Tibial artery (tissue), 4 donors: ENCODE measurements around the gene BTRC.
"Not testable (repeated sequence)": the region's sequence is repeated elsewhere in the genome, so short reads cannot be mapped to it uniquely, and the experiment has no call there.

Experiments used
- DNase-seq, 2 donors: peaks; one replicate each; pipeline ENCODE4 v3.0.0-alpha.2; 2019
- H3K27ac ChIP-seq, 2 donors: fragments of 200-600 bp; sonication (generic) in 1 of 2; 1 replicate in 1 of 2; 2 replicates in 1 of 2; pipeline ENCODE4 v1.5.1; 2018 to 2019; ENCODE audit warnings: mild to moderate bottlenecking in 1 of 2
- H3K27me3 ChIP-seq, 2 donors: fragments of 200-600 bp; sonication (generic) in 1 of 2; one replicate each; pipeline versions ENCODE4 v1.5.1 to v1.6.0; 2016 to 2019
- H3K36me3 ChIP-seq, 3 donors: fragments of 200-600 bp; sonication (generic) in 2 of 3; one replicate each; pipeline ENCODE4 v1.5.1; 2016 to 2019; ENCODE audit warnings: mild to moderate bottlenecking in 2 of 3
- H3K4me1 ChIP-seq, 4 donors: fragments of 200-600 bp; sonication (generic) in 2 of 4; 1 replicate in 3 of 4; 2 replicates in 1 of 4; pipeline ENCODE4 v1.5.1; 2016 to 2019
- H3K4me3 ChIP-seq, 2 donors: fragments of 200-600 bp; sonication (generic) in 1 of 2; 1 replicate in 1 of 2; 2 replicates in 1 of 2; pipeline ENCODE4 v1.5.1; 2018 to 2019; ENCODE audit warnings: mild to moderate bottlenecking in 2 of 2
- H3K9me3 ChIP-seq, 3 donors: fragments of 200-600 bp; sonication (generic) in 1 of 3; one replicate each; pipeline ENCODE4 v1.5.1; 2016 to 2019
- intact Hi-C: fragments of 100-400 bp; cut with DNase I; formaldehyde crosslinking; loops from one replicate; pipeline ENCODE4 v1.15.0; 2023; ENCODE audit warnings: low total_unique reads
- TF ChIP-seq, protein P1 (sequence below), 2 experiments: fragments of 200-600 bp in 1 of 2; fragments of 450-650 bp in 1 of 2; IDR thresholded peaks; one replicate each; pipeline ENCODE4 v1.5.1; 2017 to 2019; ENCODE audit warnings: antibody characterized with exemption in 2 of 2, mild to moderate bottlenecking in 1 of 2, moderate library complexity in 1 of 2

BTRC gene

DNA sequence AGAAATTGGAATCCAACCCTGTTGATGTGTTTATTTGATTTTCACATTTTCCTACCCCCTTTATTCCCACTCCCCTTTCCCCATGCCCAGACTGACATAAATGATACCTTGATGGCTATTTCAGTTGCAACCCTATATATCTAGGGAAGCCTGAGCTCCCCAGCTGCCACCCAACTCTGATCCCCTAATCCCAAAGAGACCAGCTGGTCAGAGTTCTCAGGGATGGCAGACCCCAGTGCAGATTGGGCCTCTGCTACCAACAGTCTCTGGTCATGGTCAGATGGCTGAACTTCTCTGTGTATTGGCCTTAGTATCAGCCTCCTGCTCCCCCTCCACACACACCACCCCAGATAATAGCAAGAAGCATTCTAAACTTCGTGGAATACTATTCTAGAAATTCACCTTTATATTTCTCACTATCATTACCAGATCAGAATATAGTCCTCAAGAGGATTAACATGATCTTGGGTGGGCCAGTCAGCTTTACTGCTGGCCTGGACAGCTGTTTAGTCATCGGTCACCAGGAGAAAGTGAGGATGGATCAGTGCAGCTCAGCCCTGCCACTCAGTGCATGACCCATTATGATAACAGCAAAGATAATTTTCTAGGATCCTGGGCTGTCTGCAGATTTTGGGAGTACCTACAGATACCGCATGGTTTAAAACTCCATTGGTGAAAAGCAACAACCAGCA, 24.5 kb upstream of the BTRC start:
- intact Hi-C loops = no loop called here

DNA sequence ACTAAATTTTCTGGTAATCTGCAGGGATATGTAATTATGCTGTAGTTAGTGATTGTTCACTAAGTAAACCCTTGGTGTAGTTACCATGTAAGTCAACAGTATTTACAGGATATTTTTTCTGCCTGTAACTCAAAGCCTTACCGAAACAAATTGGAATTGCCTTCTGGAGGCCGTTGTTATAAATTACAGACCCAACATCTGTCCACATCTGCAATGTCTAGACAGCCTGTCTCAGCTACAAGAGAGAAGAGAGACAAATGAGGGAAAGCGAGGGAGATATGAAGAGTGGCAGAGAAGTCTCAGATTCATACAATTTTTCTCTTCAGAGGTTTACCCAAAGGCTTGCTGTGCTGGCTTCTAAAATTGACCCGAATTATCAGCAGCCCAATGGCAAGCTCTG, 23.7 kb upstream of the BTRC start:
- no peak overlapping the region for H3K4me3 ChIP-seq
- H3K27ac ChIP-seq = no peak overlapping the region
- H3K36me3 ChIP-seq = no peaks in the 10 kb centered on the region
- no peak for DNase-seq
- TF ChIP-seq, protein P1, sequence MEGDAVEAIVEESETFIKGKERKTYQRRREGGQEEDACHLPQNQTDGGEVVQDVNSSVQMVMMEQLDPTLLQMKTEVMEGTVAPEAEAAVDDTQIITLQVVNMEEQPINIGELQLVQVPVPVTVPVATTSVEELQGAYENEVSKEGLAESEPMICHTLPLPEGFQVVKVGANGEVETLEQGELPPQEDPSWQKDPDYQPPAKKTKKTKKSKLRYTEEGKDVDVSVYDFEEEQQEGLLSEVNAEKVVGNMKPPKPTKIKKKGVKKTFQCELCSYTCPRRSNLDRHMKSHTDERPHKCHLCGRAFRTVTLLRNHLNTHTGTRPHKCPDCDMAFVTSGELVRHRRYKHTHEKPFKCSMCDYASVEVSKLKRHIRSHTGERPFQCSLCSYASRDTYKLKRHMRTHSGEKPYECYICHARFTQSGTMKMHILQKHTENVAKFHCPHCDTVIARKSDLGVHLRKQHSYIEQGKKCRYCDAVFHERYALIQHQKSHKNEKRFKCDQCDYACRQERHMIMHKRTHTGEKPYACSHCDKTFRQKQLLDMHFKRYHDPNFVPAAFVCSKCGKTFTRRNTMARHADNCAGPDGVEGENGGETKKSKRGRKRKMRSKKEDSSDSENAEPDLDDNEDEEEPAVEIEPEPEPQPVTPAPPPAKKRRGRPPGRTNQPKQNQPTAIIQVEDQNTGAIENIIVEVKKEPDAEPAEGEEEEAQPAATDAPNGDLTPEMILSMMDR (IDR thresholded peaks at IDR 0.05) = no peak
- no peaks in the 10 kb centered on the region for H3K4me1 ChIP-seq
- H3K9me3 ChIP-seq = no peaks in the 10 kb centered on the region
- H3K27me3 ChIP-seq = peaks cover 0 to 4% of the 10 kb centered on the region in 2 donors
- intact Hi-C loops = no loop called here

More for the DNA sequence above, 24.5 kb upstream of the BTRC start:
- Histone ChIP-seq H3K27me3 (peaks cover 0 to 4% of the 10 kb centered on the region in 2 donors), H3K27ac (no peak overlapping the region), H3K4me3 (no peak overlapping the region), H3K36me3 (no peaks in the 10 kb centered on the region), H3K9me3 (no peaks in the 10 kb centered on the region), H3K4me1 (no peaks in the 10 kb centered on the region)
- DNase-seq = no peak
- TF ChIP-seq, protein P1 (IDR thresholded peaks at IDR 0.05) = no peak

DNA sequence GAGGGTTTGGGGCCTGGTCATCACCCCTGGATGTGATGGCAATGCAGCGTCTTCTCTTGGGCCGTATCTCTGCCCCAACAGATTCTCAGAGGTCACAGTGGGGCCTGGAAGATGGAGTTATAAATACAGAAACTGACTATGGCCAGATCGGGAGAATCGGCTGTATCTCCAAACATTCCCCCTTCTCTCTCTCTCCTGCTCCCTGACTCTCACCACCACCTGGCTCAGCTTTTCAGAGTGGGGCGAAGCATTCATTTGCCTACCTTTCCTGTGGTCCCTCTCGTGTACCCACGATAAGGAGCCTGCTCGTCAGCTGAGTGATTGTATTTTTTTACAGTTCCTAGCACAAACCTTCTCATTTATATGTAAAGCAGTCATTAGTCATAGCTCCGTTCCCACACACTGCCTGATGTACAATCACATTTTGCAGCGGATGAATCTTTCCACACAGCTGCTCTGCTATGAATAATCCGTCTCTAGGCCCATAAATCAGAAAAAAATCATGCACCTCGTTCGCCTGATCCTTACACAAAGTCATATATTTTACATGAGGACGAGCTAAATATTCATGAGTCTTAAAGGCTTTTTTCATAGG, 23.2 kb upstream of the BTRC start:
- no peaks in the 10 kb centered on the region for H3K36me3 ChIP-seq
- no peak for DNase-seq
- peaks cover 0 to 4% of the 10 kb centered on the region in 2 donors for H3K27me3 ChIP-seq
- no peaks in the 10 kb centered on the region for H3K9me3 ChIP-seq
- H3K27ac ChIP-seq = no peak overlapping the region
- no peaks in the 10 kb centered on the region for H3K4me1 ChIP-seq
- intact Hi-C loops = no loop called here
- TF ChIP-seq, protein P1 (IDR thresholded peaks at IDR 0.05) = no peak
- H3K4me3 ChIP-seq = no peak overlapping the region

DNA sequence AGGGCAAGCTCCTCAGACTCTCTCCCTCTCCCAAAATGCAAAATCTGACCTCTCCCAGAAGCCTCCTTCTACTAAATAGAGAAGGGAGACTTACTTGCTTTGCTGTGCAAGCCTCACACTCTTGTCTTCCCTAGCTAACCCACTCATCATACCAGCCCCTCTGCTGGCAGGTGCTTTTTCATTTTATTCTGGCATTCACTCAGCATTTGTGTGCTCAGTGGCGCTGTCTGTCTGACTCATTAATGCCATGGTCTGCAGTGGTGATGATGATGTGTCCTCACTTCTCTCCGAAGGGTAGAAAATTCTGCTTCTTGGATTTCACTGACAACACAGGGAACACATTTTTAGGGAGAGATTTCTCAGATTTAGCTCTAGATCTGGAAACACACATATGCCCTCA, 22.0 kb upstream of the BTRC start:
- H3K27me3 ChIP-seq = peaks cover 0 to 4% of the 10 kb centered on the region in 2 donors
- no peak overlapping the region for H3K4me3 ChIP-seq
- TF ChIP-seq, protein P1 (IDR thresholded peaks at IDR 0.05) = no peak
- intact Hi-C loops = no loop called here
- H3K9me3 ChIP-seq = no peaks in the 10 kb centered on the region
- H3K27ac ChIP-seq = no peak overlapping the region
- no peak for DNase-seq
- H3K4me1 ChIP-seq = no peaks in the 10 kb centered on the region
- no peaks in the 10 kb centered on the region for H3K36me3 ChIP-seq

DNA sequence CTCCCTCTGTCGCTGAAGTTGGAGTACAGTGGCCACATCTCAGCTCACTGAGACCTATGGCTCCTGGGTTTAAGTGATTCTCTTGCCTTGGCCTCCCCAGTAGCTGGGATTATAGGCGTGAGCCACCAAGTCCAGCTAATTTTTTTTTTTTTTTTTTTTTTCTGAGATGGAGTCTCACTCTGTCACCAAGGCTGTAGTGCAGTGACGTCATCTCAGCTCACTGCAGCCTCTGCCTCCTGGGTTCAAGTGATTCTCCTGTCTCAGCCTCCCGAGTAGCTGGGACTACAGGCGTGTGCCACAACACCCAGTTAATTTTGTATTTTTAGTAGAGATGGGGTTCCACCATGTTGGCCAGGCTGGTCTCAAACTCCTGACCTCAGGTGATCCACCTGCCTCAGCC, 19.7 kb upstream of the BTRC start:
- H3K27me3 ChIP-seq, H3K36me3 ChIP-seq, H3K9me3 ChIP-seq, H3K4me3 ChIP-seq, H3K4me1 ChIP-seq, H3K27ac ChIP-seq, intact Hi-C loops, DNase-seq: not testable (repeated sequence)

DNA sequence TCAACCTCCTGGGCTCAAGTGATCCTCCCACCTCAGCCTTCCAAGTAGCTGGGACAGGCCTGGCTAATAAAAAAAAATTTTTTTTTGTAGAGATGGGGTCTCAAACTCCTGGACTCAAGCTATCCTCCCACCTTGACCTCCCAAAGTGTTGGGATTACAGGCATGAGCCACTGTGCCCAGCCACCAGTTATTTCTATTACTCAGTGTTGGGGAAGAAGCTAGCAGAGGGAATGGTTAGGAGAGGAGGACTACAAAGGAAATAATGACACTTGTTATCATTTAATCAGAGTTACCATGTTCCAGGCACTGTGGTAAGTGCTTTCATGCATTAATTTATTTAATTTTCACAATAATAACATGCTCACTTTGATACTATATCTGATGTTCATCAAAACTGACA, 17.6 kb upstream of the BTRC start:
- H3K4me1 ChIP-seq = no peaks in the 10 kb centered on the region
- H3K4me3 ChIP-seq = no peak overlapping the region
- H3K9me3 ChIP-seq = no peaks in the 10 kb centered on the region
- intact Hi-C loops = no loop called here
- TF ChIP-seq, protein P1 (IDR thresholded peaks at IDR 0.05) = no peak
- no peak for DNase-seq
- H3K27ac ChIP-seq = no peak overlapping the region
- no peaks in the 10 kb centered on the region for H3K36me3 ChIP-seq
- H3K27me3 ChIP-seq = peaks cover 0 to 13% of the 10 kb centered on the region in 2 donors
